K562 (cell line): ENCODE data around the gene PLCL2. TPM values are rescaled to one million over a fixed set of nuclear protein-coding genes. Genes with fewer than 3 reads are reported as not detected.

Experiments used
- CBFA2T2 ChIP-seq: fragments of 450-650 bp; conservative IDR thresholded peaks from 2 replicates; pipeline ENCODE4 v1.6.1; 2017; ENCODE audit warnings: mild to moderate bottlenecking
- CREB1 ChIP-seq, 2 experiments: sonication (generic) in 1 of 2; formaldehyde crosslinking in 1 of 2; IDR thresholded peaks; 2 replicates each; pipeline versions ENCODE4 v1.6.1 to v1.8.0; 2012 to 2022; ENCODE audit warnings: inconsistent platforms in 1 of 2, mild to moderate bottlenecking in 1 of 2, missing genetic modification reagents in 1 of 2, moderate library complexity in 1 of 2
- FOXJ2 ChIP-seq: fragments of 200-800 bp; sonication (Bioruptor generic); IDR thresholded peaks from 2 replicates; pipeline ENCODE4 v1.6.1; 2016; ENCODE audit warnings: missing genetic modification characterization, missing compliant biosample characterization
- HCFC1 ChIP-seq: IDR thresholded peaks from 2 replicates; pipeline ENCODE4 v1.6.1; 2012; ENCODE audit warnings: low read depth, low read length, improper control_type of control experiment
- NFE2 ChIP-seq: IDR thresholded peaks from 2 replicates; pipeline ENCODE4 v1.6.1; 2014; ENCODE audit warnings: antibody characterized with exemption, low read depth
- SMARCA4 ChIP-seq: fragments of 450-650 bp; IDR thresholded peaks from 2 replicates; pipeline ENCODE4 v1.6.1; 2016
- SRSF9 ChIP-seq: fragments of 200-400 bp; formaldehyde crosslinking; IDR thresholded peaks from 2 replicates; pipeline ENCODE4 v1.6.1; 2017; ENCODE audit warnings: low read depth, low read length, borderline replicate concordance
- TBL1XR1 ChIP-seq, 2 experiments: IDR thresholded peaks; 2 replicates each; pipeline ENCODE4 v1.6.1; 2012; ENCODE audit warnings: improper control_type of control experiment in 2 of 2, low read length in 2 of 2, mild to moderate bottlenecking in 1 of 2
- TCF3 ChIP-seq: sonication (generic); formaldehyde crosslinking; IDR thresholded peaks from 2 replicates; pipeline ENCODE4 v1.4.0; 2020; ENCODE audit warnings: mild to moderate bottlenecking, missing genetic modification reagents
- ZNF175 ChIP-seq: fragments of 200-800 bp; sonication (Bioruptor generic); IDR thresholded peaks from 2 replicates; pipeline ENCODE4 v1.6.1; 2016; ENCODE audit warnings: low read depth, mild to moderate bottlenecking, missing genetic modification characterization, missing compliant biosample characterization
- ZNF354B ChIP-seq: fragments of 250-450 bp; sonication (Bioruptor Pico); IDR thresholded peaks from 2 replicates; pipeline ENCODE4 v1.4.0; 2020
- polyA plus RNA-seq, 8 experiments: library from polyadenylated mRNA; depleted of rRNA in 4 of 8; stranded (reverse) in 5 of 8; unstranded in 3 of 8; fragments of >200 nt; fragmentation: Nextera tagmentation in 2 of 8; fragmentation: Illumina TruSeq in 1 of 8; extraction: Ambion mirVana in 2 of 8; extraction: Trizol in 1 of 8; gene quantifications; 2 replicates each; pipeline versions ENCODE4 v1.2.1 to v1.2.3, GENCODE V29; 2011 to 2014; ENCODE audit warnings: inconsistent platforms in 1 of 8, missing spikeins in 1 of 8
- total RNA-seq, 7 experiments: library from RNA; depleted of rRNA in 6 of 7; stranded (reverse); fragments of >200 nt in 6 of 7; fragmentation: Illumina TruSeq in 2 of 7; extraction: Trizol in 2 of 7; gene quantifications; 2 replicates each; pipeline versions ENCODE4 v1.2.1 to v1.2.3, GENCODE V29; 2011 to 2021; ENCODE audit warnings: low replicate concordance in 1 of 7
- TF ChIP-seq, protein P1 (sequence below): fragments of 450-650 bp; IDR thresholded peaks from 2 replicates; pipeline ENCODE4 v1.6.1; 2016; ENCODE audit warnings: borderline replicate concordance
- TF ChIP-seq, protein P2 (sequence below): fragments of 450-650 bp; IDR thresholded peaks from 2 replicates; pipeline ENCODE4 v1.6.1; 2016; ENCODE audit warnings: low read depth, mild to moderate bottlenecking, moderate library complexity
- TF ChIP-seq, protein P3 (sequence below): sonication (generic); formaldehyde crosslinking; IDR thresholded peaks from 2 replicates; pipeline ENCODE4 v1.8.1; 2023; ENCODE audit warnings: mild to moderate bottlenecking, missing genetic modification reagents
- TF ChIP-seq, protein P4 (sequence below): fragments of 250-450 bp; sonication (Bioruptor Pico); IDR thresholded peaks from 2 replicates; pipeline ENCODE4 v1.6.1; 2021; ENCODE audit warnings: mild to moderate bottlenecking
- TF ChIP-seq, protein P5 (sequence below): fragments of 450-650 bp; formaldehyde crosslinking; IDR thresholded peaks from 2 replicates; pipeline ENCODE4 v1.4.0; 2020; ENCODE audit warnings: mild to moderate bottlenecking, moderate library complexity
- TF ChIP-seq, protein P6 (sequence below): sonication (generic); formaldehyde crosslinking; IDR thresholded peaks from 2 replicates; pipeline ENCODE4 v1.8.1; 2023; ENCODE audit warnings: mild to moderate bottlenecking, missing genetic modification reagents

Gene PLCL2
- total and polyA plus RNA-seq, 9 of the 15 experiments (the other 6 are each of a cell fraction or from before 2014, with no cell fraction given): 0.03 to 0.18 (median 0.11) TPM; not detected in 2

DNA sequence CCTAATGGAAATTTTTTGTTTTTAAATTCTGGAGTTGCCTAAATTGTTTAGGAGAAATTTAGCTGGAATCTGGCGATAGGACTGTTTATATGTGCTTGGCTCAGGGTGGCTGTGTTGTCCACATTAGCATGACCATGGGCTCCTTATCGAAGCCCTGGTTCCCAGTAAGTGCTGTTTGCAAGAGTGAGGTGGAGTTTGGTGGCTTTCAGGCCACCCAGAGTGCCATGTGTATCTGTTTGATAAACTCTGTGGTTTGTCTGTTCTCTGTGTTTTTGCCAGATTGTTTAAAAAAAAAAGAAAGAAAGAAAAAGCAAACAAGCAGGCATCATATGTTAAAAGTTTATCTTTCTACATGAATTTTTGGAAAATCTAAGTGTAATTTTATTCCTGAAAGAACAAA lies 51.5 kb downstream of the PLCL2 start (continued):
- TF ChIP-seq, protein P1, sequence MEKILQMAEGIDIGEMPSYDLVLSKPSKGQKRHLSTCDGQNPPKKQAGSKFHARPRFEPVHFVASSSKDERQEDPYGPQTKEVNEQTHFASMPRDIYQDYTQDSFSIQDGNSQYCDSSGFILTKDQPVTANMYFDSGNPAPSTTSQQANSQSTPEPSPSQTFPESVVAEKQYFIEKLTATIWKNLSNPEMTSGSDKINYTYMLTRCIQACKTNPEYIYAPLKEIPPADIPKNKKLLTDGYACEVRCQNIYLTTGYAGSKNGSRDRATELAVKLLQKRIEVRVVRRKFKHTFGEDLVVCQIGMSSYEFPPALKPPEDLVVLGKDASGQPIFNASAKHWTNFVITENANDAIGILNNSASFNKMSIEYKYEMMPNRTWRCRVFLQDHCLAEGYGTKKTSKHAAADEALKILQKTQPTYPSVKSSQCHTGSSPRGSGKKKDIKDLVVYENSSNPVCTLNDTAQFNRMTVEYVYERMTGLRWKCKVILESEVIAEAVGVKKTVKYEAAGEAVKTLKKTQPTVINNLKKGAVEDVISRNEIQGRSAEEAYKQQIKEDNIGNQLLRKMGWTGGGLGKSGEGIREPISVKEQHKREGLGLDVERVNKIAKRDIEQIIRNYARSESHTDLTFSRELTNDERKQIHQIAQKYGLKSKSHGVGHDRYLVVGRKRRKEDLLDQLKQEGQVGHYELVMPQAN: no peak
- TF ChIP-seq TCF3 (CRISPR knock-in tag) (peak; percentile 95), SMARCA4 (peak; percentile 91), ZNF175 (CRISPR knock-in tag) (0 out of 2 replicates have a peak, but pooled peaks have one; percentile 34), HCFC1 (no peak), CREB1 (IDR thresholded peaks at IDR 0.05) (peak; percentile 62; the same call in 1 of the 2 replicates), CREB1 (CRISPR knock-in tag; IDR thresholded peaks at IDR 0.05) (no peak), SRSF9 (no peak), CBFA2T2 (peak; percentile 94), TBL1XR1 (IDR thresholded peaks at IDR 0.05; ENCODE audit: low read length in 2 of 2) (0 out of 4 replicates have a peak, but pooled peaks of 1 of the 2 experiments have one; percentile 18), NFE2 (peak; percentile 16; the same call in 1 of the 2 replicates), FOXJ2 (tag) (peak; percentile 82), ZNF354B (CRISPR knock-in tag) (no peak)
- TF ChIP-seq, protein P2, sequence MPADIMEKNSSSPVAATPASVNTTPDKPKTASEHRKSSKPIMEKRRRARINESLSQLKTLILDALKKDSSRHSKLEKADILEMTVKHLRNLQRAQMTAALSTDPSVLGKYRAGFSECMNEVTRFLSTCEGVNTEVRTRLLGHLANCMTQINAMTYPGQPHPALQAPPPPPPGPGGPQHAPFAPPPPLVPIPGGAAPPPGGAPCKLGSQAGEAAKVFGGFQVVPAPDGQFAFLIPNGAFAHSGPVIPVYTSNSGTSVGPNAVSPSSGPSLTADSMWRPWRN: peak; percentile 93
- TF ChIP-seq, protein P3, sequence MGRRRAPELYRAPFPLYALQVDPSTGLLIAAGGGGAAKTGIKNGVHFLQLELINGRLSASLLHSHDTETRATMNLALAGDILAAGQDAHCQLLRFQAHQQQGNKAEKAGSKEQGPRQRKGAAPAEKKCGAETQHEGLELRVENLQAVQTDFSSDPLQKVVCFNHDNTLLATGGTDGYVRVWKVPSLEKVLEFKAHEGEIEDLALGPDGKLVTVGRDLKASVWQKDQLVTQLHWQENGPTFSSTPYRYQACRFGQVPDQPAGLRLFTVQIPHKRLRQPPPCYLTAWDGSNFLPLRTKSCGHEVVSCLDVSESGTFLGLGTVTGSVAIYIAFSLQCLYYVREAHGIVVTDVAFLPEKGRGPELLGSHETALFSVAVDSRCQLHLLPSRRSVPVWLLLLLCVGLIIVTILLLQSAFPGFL (CRISPR knock-in tag): no peak
- TF ChIP-seq, protein P4, sequence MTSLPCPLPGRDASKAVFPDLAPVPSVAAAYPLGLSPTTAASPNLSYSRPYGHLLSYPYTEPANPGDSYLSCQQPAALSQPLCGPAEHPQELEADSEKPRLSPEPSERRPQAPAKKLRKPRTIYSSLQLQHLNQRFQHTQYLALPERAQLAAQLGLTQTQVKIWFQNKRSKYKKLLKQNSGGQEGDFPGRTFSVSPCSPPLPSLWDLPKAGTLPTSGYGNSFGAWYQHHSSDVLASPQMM (CRISPR knock-in tag): no peak
- TF ChIP-seq, protein P5, sequence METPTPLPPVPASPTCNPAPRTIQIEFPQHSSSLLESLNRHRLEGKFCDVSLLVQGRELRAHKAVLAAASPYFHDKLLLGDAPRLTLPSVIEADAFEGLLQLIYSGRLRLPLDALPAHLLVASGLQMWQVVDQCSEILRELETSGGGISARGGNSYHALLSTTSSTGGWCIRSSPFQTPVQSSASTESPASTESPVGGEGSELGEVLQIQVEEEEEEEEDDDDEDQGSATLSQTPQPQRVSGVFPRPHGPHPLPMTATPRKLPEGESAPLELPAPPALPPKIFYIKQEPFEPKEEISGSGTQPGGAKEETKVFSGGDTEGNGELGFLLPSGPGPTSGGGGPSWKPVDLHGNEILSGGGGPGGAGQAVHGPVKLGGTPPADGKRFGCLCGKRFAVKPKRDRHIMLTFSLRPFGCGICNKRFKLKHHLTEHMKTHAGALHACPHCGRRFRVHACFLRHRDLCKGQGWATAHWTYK: peak; percentile 65; the same call in 1 of the 2 replicates
- TF ChIP-seq, protein P6, sequence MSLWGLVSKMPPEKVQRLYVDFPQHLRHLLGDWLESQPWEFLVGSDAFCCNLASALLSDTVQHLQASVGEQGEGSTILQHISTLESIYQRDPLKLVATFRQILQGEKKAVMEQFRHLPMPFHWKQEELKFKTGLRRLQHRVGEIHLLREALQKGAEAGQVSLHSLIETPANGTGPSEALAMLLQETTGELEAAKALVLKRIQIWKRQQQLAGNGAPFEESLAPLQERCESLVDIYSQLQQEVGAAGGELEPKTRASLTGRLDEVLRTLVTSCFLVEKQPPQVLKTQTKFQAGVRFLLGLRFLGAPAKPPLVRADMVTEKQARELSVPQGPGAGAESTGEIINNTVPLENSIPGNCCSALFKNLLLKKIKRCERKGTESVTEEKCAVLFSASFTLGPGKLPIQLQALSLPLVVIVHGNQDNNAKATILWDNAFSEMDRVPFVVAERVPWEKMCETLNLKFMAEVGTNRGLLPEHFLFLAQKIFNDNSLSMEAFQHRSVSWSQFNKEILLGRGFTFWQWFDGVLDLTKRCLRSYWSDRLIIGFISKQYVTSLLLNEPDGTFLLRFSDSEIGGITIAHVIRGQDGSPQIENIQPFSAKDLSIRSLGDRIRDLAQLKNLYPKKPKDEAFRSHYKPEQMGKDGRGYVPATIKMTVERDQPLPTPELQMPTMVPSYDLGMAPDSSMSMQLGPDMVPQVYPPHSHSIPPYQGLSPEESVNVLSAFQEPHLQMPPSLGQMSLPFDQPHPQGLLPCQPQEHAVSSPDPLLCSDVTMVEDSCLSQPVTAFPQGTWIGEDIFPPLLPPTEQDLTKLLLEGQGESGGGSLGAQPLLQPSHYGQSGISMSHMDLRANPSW: no peak
